K562 (cell line): ENCODE measurements around the gene ZNF280C. TPM values are rescaled to one million over a fixed set of nuclear protein-coding genes. Genes with fewer than 3 reads are reported as not detected.

ENCODE experiments used
- CREM ChIP-seq: IDR thresholded peaks from 2 replicates; pipeline ENCODE4 v1.6.1; 2014; ENCODE audit warnings: antibody characterized with exemption, low read depth
- GABPA ChIP-seq: fragments of 200-800 bp; sonication (Bioruptor generic); conservative IDR thresholded peaks from 2 replicates; pipeline ENCODE4 v1.6.1; 2016; ENCODE audit warnings: low read depth, missing genetic modification characterization, missing compliant biosample characterization
- HIVEP1 ChIP-seq: fragments of 250-450 bp; sonication (Bioruptor Pico); IDR thresholded peaks from 2 replicates; pipeline ENCODE4 v1.4.0; 2020; ENCODE audit warnings: mild to moderate bottlenecking
- KAT2B ChIP-seq: IDR thresholded peaks from one replicate; pipeline ENCODE4 v1.6.1; 2012; ENCODE audit warnings: low read depth, mild to moderate bottlenecking, control low read depth, inconsistent platforms, low read length, moderate library complexity
- SETDB1 ChIP-seq: IDR thresholded peaks from one replicate; pipeline ENCODE4 v1.6.1; 2012; ENCODE audit warnings: low read length, control low read depth, inconsistent platforms
- ZC3H4 ChIP-seq: sonication (generic); formaldehyde crosslinking; IDR thresholded peaks from 2 replicates; pipeline ENCODE4 v1.9.0; 2021; ENCODE audit warnings: missing genetic modification reagents, borderline replicate concordance
- ZFX ChIP-seq: sonication (generic); formaldehyde crosslinking; IDR thresholded peaks from 2 replicates; pipeline ENCODE4 v1.8.0; 2022; ENCODE audit warnings: mild to moderate bottlenecking, missing genetic modification reagents, moderate library complexity
- ZNF639 ChIP-seq, 2 experiments: fragments of 200-800 bp in 1 of 2; sonication (Bioruptor generic) in 1 of 2; sonication (generic) in 1 of 2; formaldehyde crosslinking in 1 of 2; IDR thresholded peaks in 1 of 2; conservative IDR thresholded peaks in 1 of 2; 2 replicates each; pipeline versions ENCODE4 v1.5.0 to v1.6.1; 2016 to 2020; ENCODE audit warnings: missing compliant biosample characterization in 1 of 2, missing genetic modification characterization in 1 of 2, missing genetic modification reagents in 1 of 2
- ZNF668 ChIP-seq: fragments of 250-450 bp; sonication (Bioruptor Pico); IDR thresholded peaks from 2 replicates; pipeline ENCODE4 v1.8.0; 2022; ENCODE audit warnings: mild to moderate bottlenecking, inconsistent platforms
- polyA plus RNA-seq, 8 experiments: library from polyadenylated mRNA; depleted of rRNA in 4 of 8; stranded (reverse) in 5 of 8; unstranded in 3 of 8; fragments of >200 nt; fragmentation: Nextera tagmentation in 2 of 8; fragmentation: Illumina TruSeq in 1 of 8; extraction: Ambion mirVana in 2 of 8; extraction: Trizol in 1 of 8; gene quantifications; 2 replicates each; pipeline versions ENCODE4 v1.2.1 to v1.2.3, GENCODE V29; 2011 to 2014; ENCODE audit warnings: inconsistent platforms in 1 of 8, missing spikeins in 1 of 8
- total RNA-seq, 7 experiments: library from RNA; depleted of rRNA in 6 of 7; stranded (reverse); fragments of >200 nt in 6 of 7; fragmentation: Illumina TruSeq in 2 of 7; extraction: Trizol in 2 of 7; gene quantifications; 2 replicates each; pipeline versions ENCODE4 v1.2.1 to v1.2.3, GENCODE V29; 2011 to 2021; ENCODE audit warnings: low replicate concordance in 1 of 7
- TF ChIP-seq, protein P1 (sequence below): sonication (generic); formaldehyde crosslinking; IDR thresholded peaks from 2 replicates; pipeline ENCODE4 v1.8.1; 2023; ENCODE audit warnings: missing genetic modification reagents, mild to moderate bottlenecking, borderline replicate concordance
- TF ChIP-seq, protein P2 (sequence below): fragments of 250-450 bp; sonication (Bioruptor Pico); IDR thresholded peaks from 2 replicates; pipeline ENCODE4 v1.4.0; 2020; ENCODE audit warnings: mild to moderate bottlenecking
- TF ChIP-seq, protein P3 (sequence below): fragments of 200-800 bp; sonication (Bioruptor generic); IDR thresholded peaks from 2 replicates; pipeline ENCODE4 v1.6.1; 2017; ENCODE audit warnings: missing genetic modification characterization, missing compliant biosample characterization
- TF ChIP-seq, protein P4 (sequence below), 2 experiments: fragments of 450-650 bp in 1 of 2; IDR thresholded peaks; 2 replicates each; pipeline ENCODE4 v1.6.1; 2011 to 2017; ENCODE audit warnings: low read depth in 2 of 2, antibody characterized with exemption in 1 of 2, borderline replicate concordance in 1 of 2, low read length in 1 of 2, mild to moderate bottlenecking in 1 of 2, mixed read lengths in 1 of 2; ENCODE audit not compliant: control insufficient read depth in 1 of 2

The ZNF280C gene
- total and polyA plus RNA-seq, 9 of the 15 experiments (the other 6 are each of a cell fraction or from before 2014, with no cell fraction given), result 1.6 to 8.3 (median 4.4) TPM

DNA sequence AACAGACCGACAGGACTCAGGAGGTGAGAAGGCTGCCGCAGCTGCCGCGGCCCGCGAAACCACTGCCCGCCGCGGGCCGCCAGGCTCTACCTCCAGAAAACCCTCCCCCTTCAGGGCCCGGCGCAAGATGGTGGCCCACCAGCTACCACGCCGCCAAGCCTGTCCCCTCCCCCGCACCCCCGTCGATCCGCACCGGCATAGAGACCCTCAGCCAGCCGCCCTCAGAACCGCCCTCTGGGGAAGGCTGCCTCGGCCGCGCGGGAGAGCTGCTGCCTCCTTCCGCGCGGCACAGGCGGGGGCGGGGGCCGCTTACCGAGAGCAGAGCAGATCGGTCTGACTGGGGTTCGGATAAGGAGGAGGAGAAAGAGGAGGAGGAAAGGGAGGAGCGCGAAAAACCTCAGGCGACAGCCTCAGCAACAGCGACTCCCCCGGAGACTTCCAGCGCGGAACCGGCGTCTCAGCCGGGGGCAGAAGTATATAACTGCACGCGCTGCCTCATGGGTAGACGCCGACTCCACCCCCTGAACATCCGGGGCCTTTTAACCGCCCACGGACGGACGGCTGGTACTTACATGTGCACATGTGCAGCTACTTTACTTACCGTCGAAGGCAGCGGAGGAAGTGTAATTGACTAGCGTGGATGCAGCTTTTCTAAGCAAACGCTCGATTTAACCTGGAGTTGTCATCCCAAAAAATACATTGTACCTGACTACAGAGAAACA, at the start of gene ZNF280C (continued):
- TF ChIP-seq, protein P1, sequence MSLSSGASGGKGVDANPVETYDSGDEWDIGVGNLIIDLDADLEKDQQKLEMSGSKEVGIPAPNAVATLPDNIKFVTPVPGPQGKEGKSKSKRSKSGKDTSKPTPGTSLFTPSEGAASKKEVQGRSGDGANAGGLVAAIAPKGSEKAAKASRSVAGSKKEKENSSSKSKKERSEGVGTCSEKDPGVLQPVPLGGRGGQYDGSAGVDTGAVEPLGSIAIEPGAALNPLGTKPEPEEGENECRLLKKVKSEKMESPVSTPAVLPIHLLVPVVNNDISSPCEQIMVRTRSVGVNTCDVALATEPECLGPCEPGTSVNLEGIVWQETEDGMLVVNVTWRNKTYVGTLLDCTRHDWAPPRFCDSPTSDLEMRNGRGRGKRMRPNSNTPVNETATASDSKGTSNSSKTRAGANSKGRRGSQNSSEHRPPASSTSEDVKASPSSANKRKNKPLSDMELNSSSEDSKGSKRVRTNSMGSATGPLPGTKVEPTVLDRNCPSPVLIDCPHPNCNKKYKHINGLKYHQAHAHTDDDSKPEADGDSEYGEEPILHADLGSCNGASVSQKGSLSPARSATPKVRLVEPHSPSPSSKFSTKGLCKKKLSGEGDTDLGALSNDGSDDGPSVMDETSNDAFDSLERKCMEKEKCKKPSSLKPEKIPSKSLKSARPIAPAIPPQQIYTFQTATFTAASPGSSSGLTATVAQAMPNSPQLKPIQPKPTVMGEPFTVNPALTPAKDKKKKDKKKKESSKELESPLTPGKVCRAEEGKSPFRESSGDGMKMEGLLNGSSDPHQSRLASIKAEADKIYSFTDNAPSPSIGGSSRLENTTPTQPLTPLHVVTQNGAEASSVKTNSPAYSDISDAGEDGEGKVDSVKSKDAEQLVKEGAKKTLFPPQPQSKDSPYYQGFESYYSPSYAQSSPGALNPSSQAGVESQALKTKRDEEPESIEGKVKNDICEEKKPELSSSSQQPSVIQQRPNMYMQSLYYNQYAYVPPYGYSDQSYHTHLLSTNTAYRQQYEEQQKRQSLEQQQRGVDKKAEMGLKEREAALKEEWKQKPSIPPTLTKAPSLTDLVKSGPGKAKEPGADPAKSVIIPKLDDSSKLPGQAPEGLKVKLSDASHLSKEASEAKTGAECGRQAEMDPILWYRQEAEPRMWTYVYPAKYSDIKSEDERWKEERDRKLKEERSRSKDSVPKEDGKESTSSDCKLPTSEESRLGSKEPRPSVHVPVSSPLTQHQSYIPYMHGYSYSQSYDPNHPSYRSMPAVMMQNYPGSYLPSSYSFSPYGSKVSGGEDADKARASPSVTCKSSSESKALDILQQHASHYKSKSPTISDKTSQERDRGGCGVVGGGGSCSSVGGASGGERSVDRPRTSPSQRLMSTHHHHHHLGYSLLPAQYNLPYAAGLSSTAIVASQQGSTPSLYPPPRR, result no peak
- TF ChIP-seq ZNF668 (CRISPR knock-in tag), result no peak
- no peak for TF ChIP-seq KAT2B
- TF ChIP-seq GABPA (tag), result peak; percentile 60
- TF ChIP-seq HIVEP1 (CRISPR knock-in tag), result no peak
- TF ChIP-seq, protein P2, sequence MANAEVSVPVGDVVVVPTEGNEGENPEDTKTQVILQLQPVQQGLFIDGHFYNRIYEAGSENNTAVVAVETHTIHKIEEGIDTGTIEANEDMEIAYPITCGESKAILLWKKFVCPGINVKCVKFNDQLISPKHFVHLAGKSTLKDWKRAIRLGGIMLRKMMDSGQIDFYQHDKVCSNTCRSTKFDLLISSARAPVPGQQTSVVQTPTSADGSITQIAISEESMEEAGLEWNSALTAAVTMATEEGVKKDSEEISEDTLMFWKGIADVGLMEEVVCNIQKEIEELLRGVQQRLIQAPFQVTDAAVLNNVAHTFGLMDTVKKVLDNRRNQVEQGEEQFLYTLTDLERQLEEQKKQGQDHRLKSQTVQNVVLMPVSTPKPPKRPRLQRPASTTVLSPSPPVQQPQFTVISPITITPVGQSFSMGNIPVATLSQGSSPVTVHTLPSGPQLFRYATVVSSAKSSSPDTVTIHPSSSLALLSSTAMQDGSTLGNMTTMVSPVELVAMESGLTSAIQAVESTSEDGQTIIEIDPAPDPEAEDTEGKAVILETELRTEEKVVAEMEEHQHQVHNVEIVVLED (CRISPR knock-in tag), result peak; percentile 71
- TF ChIP-seq CREM, result peak; percentile 33; the same call in 1 of the 2 replicates
- TF ChIP-seq ZNF639 (CRISPR knock-in tag; conservative IDR thresholded peaks at IDR 0.05 in 1 of 2, IDR thresholded peaks at IDR 0.05 in 1 of 2), result peak in 1 of 2 experiments; percentile 72; a peak in 2 of 4 replicates
- no peak for TF ChIP-seq ZC3H4 (CRISPR knock-in tag)
- TF ChIP-seq SETDB1, result peak; percentile 19
- peak; percentile 90 for TF ChIP-seq ZFX (CRISPR knock-in tag)
- TF ChIP-seq, protein P3, sequence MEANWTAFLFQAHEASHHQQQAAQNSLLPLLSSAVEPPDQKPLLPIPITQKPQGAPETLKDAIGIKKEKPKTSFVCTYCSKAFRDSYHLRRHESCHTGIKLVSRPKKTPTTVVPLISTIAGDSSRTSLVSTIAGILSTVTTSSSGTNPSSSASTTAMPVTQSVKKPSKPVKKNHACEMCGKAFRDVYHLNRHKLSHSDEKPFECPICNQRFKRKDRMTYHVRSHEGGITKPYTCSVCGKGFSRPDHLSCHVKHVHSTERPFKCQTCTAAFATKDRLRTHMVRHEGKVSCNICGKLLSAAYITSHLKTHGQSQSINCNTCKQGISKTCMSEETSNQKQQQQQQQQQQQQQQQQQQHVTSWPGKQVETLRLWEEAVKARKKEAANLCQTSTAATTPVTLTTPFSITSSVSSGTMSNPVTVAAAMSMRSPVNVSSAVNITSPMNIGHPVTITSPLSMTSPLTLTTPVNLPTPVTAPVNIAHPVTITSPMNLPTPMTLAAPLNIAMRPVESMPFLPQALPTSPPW (CRISPR knock-in tag), result peak; percentile 84
- TF ChIP-seq, protein P4, sequence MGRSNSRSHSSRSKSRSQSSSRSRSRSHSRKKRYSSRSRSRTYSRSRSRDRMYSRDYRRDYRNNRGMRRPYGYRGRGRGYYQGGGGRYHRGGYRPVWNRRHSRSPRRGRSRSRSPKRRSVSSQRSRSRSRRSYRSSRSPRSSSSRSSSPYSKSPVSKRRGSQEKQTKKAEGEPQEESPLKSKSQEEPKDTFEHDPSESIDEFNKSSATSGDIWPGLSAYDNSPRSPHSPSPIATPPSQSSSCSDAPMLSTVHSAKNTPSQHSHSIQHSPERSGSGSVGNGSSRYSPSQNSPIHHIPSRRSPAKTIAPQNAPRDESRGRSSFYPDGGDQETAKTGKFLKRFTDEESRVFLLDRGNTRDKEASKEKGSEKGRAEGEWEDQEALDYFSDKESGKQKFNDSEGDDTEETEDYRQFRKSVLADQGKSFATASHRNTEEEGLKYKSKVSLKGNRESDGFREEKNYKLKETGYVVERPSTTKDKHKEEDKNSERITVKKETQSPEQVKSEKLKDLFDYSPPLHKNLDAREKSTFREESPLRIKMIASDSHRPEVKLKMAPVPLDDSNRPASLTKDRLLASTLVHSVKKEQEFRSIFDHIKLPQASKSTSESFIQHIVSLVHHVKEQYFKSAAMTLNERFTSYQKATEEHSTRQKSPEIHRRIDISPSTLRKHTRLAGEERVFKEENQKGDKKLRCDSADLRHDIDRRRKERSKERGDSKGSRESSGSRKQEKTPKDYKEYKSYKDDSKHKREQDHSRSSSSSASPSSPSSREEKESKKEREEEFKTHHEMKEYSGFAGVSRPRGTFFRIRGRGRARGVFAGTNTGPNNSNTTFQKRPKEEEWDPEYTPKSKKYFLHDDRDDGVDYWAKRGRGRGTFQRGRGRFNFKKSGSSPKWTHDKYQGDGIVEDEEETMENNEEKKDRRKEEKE (IDR thresholded peaks at IDR 0.05; ENCODE audit: borderline replicate concordance in 1 of 2, control insufficient read depth in 1 of 2, low read depth in 2 of 2, low read length in 1 of 2), result peak in 1 of 2 experiments; percentile 38; a peak in 1 of 4 replicates
